NAMALWA (cell line): ENCODE results near the gene GALNTL6.
A peak's percentile ranks its signal among the peaks of the same experiment; 100 is the strongest.

Experiments used
- DNase-seq: peaks from one replicate; pipeline ENCODE4 v3.0.0-alpha.2; 2015; ENCODE audit warnings: low spot score

GALNTL6 gene

DNA sequence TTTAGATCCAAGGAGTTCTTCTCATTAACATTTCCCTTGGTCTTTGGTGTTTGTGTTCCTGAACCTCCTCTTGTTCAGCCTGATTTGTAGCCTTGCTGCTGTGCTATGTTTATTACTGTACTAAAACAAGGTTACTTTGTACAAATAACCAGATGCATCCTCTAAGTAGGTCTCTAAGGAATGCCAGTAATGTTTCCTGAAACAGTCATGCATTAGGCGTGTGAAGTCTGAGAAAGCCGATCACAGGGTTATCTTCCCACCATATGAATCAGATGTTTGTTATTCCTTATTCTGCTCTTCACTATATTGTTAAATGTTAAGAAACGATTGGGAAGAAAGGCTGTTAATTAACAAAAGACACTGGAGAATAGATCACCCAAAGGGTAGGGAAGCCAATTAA is 66.9 kb downstream of the GALNTL6 start:
- DNase-seq = no peak

GRCh38 chr4:171889681-171890080 is 76.5 kb downstream of the GALNTL6 start:
- no peak for DNase-seq

GRCh38 chr4:171891038-171891437 is 77.8 kb downstream of the GALNTL6 start:
- DNase-seq = peak; percentile 11

DNA sequence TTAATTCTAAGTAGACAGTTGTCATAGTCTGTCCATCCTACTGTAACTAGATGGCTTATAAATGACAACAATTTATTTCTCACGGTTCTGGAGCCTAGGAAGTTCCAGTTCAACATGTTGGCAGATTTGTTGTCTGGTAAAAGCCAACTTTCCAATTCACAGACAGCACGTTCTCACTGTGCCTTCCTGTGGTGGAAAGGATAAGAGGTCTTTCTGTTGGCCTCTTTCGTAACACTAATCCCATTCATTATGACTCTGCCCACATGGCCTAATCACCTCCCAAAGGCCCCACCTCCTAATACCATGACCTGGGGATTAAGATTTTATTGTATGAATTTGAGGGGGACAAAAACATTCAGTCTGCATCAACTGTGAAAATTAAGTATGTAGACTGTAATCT is 83.2 kb downstream of the GALNTL6 start:
- DNase-seq = no peak

- DNase-seq = no peak
Measured at GRCh38 chr4:171919314-171919713, 106.1 kb downstream of the GALNTL6 start.

GRCh38 chr4:171920901-171921300 is 107.7 kb downstream of the GALNTL6 start:
- DNase-seq = no peak

DNA sequence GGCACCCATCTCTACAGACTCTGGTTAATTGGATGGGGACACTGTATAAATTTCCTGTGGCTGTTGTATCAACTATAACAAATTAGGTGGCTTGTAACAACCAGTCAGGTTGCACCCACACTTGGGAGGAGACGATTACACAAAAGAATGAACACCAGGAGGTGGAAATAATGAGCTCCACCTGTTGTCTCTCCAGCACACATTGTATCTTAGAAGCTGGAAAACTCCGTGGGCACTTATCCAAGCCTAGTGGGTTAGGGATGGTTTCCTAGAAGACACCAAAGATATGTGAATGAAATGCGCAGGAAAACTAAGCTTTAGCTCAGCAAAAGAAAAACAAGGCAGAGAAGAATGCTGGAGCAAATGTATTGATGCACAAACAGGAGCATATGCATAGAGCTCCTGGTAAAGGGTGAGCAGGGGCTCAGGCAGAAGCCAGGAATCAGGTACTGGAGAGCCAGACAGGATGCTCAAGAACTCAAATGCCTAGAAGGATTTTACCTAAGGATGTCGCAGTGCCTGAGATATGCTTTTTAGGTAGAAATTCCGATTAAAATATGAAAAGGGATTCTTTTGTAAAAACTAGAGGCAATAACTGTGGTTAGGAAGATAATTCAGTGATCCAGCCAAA is 111.7 kb downstream of the GALNTL6 start:
- no peak for DNase-seq

- no peak for DNase-seq
Measured at GRCh38 chr4:171928336-171928735, 115.1 kb downstream of the GALNTL6 start.

DNA sequence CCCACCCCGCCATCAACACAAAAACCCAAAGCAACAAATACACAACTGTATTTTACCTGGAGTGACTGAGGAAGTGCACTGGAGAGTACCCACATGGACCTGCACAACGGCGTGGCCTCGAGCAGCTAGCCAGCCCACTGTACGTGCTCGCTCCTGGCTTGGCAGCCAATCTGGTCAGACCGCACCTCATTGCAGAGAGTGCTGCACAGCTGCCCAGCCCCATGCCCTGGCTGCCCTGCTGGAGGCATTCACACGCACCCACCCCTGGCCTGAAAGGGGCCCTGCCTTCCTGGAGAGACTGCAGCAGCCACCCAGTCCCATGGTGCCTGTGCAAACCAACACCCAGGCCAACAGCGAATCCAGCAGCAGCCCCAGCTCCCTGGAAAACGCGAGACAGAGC is 116.3 kb downstream of the GALNTL6 start:
- DNase-seq = no peak

- no peak for DNase-seq
Measured at GRCh38 chr4:171929907-171930306, 116.7 kb downstream of the GALNTL6 start.

DNA sequence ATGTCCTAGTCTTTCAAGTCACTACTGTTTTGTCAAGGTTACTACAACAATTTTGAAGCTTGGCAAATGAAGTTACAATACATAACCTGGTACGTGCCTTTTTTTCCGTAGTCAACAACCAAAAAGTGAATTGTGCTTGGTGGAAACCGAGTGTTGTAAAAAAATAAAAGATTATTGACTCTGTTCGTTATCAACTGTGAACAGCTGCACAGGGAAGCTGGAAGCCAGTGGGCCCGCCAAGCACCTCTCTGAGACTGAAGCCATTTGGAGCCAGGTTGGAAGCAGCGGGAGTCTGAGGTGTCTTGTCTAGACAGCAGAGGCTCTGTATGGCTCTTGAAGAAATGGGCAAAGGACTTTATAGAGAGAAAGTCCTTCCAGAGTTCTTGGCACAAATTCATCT is 119.0 kb downstream of the GALNTL6 start:
- no peak for DNase-seq

GRCh38 chr4:171940656-171941055 is 127.5 kb downstream of the GALNTL6 start:
- no peak for DNase-seq

GRCh38 chr4:171947400-171947799 is 134.2 kb downstream of the GALNTL6 start:
- no peak for DNase-seq

GRCh38 chr4:171948038-171948437 is 134.8 kb downstream of the GALNTL6 start:
- no peak for DNase-seq

- no peak for DNase-seq
Measured at GRCh38 chr4:171954650-171955049, 141.4 kb downstream of the GALNTL6 start.

DNA sequence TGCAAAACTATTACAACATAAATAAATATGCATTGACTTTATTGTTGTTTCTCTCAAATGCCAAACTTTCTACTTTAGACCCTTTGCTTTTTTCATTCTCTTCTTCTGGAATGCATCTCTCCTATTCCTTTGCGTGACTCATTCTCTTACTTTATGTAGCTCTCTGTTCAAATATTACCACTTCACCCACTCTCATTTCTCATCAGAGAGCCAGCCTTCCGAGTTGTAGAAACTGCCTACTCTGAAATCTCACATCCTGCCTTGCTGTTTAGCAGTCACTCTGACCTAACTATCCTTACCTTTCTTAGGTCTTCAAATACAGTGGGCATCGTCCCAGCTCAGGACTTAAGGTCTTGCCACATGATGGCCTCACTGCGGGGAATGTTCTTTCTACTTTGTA is 143.5 kb downstream of the GALNTL6 start:
- no peak for DNase-seq

DNA sequence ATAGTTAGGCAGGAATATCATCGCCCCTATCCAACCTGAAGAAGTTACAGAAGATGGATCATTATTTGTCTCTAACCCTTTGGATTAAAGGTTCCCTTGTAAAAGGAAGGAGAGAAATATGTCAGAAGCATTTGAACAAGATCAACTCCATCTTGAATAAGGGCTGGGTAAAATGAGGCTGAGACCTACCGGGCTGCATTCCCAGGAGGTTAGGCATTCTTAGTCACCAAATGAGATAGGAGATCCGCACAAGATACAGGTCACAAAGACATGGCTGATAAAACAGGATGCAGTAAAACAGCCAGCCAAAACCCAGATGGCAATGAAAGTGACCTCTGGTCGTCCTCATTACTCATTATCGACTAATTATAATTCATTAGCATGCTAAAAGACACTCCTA is 148.9 kb downstream of the GALNTL6 start:
- no peak for DNase-seq

GRCh38 chr4:171966356-171966755 is 153.2 kb downstream of the GALNTL6 start:
- DNase-seq = no peak

DNA sequence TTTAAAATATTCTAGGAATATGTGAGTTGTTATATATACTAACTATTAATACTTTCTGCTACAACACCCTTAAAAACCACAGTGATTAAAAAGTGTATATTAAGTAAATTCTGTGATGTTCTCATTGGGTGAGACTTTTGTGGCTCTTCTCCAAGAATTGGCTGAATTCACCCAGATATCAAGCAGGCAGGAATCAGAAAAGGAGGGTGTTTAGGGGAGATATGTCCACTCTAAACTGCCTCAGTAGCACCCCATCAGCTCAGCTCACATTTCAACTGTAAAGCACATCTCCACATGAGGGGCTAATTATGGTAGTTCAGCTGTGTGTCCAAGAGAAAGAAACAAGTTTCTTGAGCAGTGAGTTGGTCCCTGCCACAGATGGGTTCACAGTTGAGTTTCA is 165.0 kb downstream of the GALNTL6 start:
- no peak for DNase-seq

DNA sequence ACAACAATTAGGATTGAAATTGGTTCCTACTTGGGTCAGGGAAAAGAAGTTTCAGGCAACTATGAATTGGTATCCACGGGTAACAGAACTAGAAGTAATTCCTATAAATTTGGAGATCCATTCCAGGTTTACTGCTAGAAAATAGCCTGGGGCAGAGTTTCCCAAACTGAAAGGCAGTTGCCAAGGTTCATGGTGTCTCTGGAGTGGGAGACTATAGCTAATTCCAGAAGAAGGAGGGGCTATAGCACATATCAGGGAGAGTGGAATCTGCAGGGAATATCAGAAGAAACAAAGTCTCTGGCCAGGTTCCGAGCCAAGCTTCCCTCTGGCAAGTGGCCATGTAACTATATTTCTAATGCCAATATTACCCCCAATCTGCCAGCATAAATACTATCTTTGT is 166.3 kb downstream of the GALNTL6 start:
- DNase-seq = no peak

DNA sequence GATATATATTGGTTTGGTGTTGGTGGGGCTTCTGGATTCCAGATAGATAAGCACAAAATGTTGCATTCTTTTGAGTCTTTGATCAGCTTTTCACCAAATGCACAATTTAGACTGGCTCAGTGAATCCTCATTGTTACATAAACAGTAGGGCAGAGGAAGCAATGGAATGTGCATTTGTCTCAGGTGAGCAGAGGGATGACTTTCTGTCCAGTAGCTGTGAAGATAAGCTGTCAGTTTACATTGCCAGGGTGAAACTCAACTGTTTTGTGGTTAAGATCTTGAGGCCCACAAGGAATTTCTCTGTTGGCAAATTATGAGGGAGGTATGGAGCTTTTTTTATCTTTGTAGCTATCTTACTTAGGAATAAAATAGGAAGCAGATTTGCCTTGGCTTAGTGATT is 168.0 kb downstream of the GALNTL6 start:
- no peak for DNase-seq

DNA sequence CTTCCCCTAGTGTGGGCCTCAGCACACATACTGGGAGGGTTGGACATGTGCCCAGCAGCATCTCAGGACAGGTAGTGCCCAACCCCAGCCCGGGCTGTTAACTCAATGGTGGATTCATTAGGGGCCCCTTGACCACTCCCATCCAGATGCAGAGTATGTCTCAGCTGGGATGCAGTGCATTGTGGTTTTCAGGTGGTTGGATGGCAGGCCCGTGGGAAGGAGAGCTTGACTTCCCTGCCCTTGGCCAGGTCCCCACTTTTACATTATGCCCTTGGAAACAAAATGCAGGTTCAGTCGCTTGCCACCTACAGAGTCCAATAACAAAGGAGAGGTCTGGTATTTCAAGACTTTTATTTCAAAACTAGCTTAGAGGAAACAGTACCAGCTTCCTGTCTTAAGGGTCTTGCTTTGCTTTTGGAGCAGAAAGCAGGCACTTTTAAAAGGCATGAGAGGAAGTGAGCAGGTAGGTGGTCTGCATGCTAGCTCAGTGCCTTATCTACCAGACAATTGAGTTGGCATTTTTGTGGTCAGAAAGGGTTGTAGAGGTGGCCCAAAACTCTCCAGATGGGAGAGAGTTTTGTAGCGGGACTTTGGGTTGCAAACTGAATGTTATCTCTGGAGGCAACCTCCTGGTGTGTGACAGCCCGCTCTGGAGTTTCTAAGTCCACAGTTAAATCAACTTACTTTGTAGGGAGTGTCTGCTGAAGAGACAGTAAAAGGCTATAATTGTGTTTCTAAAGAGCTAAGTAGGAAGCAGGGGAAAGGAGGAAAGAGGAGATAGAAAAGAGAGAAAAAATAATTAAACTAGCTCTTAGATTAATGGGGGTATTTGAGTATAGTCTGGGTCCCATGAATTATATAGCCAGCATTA is 171.0 kb downstream of the GALNTL6 start:
- no peak for DNase-seq

DNA sequence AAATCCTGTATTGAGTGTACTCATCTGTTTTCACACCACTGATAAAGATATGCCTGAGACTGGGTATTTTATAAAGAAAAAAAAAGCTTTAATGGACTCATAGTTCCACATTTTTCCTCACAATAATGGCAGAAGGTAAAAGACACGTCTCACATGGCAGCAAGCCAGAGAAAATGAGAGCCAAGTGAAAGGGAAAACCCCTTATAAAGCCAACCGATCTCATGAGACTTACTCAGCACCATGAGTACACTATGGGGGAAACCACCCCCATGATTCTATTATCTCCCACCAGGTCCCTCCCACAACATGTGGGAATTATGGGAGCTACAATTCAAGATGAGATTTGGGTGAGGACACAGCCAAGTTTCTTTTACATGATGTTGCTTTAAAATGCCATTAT is 171.9 kb downstream of the GALNTL6 start:
- DNase-seq = no peak

DNA sequence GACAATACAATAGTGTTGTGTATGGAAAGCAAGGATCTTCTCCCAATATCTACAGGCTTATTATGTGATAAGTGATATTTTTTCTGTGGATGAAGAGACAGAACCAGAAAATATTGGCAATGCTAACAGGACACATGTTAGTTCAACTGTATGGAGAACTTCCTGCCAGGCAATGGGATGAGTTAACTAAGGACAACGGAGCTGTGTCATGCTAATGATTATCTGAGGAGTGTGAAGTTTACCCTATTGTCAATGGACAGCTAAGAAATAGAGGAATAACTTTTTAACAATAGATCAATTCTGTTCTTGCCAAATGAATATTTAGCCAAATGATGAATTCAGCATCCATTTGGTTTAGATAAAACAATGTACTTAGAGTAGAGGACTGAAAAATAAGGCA is 180.0 kb downstream of the GALNTL6 start:
- no peak for DNase-seq
